Body of pancreas (tissue), 4 donors: Measurements from ENCODE around the gene SLC39A7.

ENCODE experiments used
- CTCF ChIP-seq, 7 experiments: fragments of 450-650 bp in 4 of 7; fragments of 200-600 bp in 3 of 7; sonication (generic) in 3 of 7; IDR thresholded peaks; one replicate each; pipeline ENCODE4 v1.5.1; 2016 to 2019; ENCODE audit warnings: antibody characterized with exemption in 7 of 7
- POLR2A ChIP-seq, 3 donors: fragments of 450-650 bp; IDR thresholded peaks; one replicate each; pipeline ENCODE4 v1.6.1; 2016; ENCODE audit warnings: antibody characterized with exemption in 3 of 3, mild to moderate bottlenecking in 2 of 3

GRCh38 chr6:33168639-33169038 lies 32.0 kb upstream of the SLC39A7 start:
- TF ChIP-seq CTCF (IDR thresholded peaks at IDR 0.05) (no peak), POLR2A (IDR thresholded peaks at IDR 0.05) (no peak)
